GM06990 (cell line): ENCODE measurements around the gene TGFBR1.
A peak's percentile ranks its signal among the peaks of the same experiment; 100 is the strongest.

ENCODE experiments used
- DNase-seq: peaks from one replicate; pipeline ENCODE4 v3.0.0-alpha.2; 2011; ENCODE audit not compliant: insufficient read length; ENCODE audit errors: extremely low read depth
- H3K27me3 ChIP-seq: replicated peaks from 2 replicates; pipeline ENCODE4 v1.6.0; 2011; ENCODE audit warnings: low read length; ENCODE audit not compliant: control insufficient read depth, insufficient read depth
- H3K36me3 ChIP-seq: 2 replicates; pipeline ENCODE4 v1.5.1; 2011; ENCODE audit warnings: low read length; ENCODE audit not compliant: control insufficient read depth, insufficient read depth
- H3K4me3 ChIP-seq: replicated peaks from 2 replicates; pipeline ENCODE4 v1.5.1; 2011; ENCODE audit warnings: low read depth, mild to moderate bottlenecking, control low read depth, low read length
- CTCF ChIP-seq: IDR thresholded peaks from 2 replicates; pipeline ENCODE4 v1.5.1; 2011; ENCODE audit warnings: low read length, control low read depth, mild to moderate bottlenecking, inconsistent platforms; ENCODE audit not compliant: insufficient read depth, poor library complexity, severe bottlenecking

Gene TGFBR1

GRCh38 chr9:99106044-99106375, 1.1 kb downstream of the TGFBR1 start:
- no peak for TF ChIP-seq CTCF
- no peak for DNase-seq
- Histone ChIP-seq H3K4me3 (peak overlapping the region; percentile 85), H3K36me3 (no peaks in the 10 kb centered on the region), H3K27me3 (no peaks in the 10 kb centered on the region)

GRCh38 chr9:99107421-99107820, 2.5 kb downstream of the TGFBR1 start:
- H3K36me3 ChIP-seq = no peaks in the 10 kb centered on the region

GRCh38 chr9:99108131-99108530, 3.2 kb downstream of the TGFBR1 start:
- DNase-seq = no peak
- Histone ChIP-seq H3K27me3 (no peaks in the 10 kb centered on the region), H3K4me3 (no peak overlapping the region), H3K36me3 (no peaks in the 10 kb centered on the region)
- TF ChIP-seq CTCF = no peak

More at GRCh38 chr9:99107421-99107820, 2.5 kb downstream of the TGFBR1 start:
- Histone ChIP-seq H3K27me3 (no peaks in the 10 kb centered on the region), H3K4me3 (no peak overlapping the region)
- no peak for DNase-seq
- TF ChIP-seq CTCF = no peak

GRCh38 chr9:99109522-99109921, 4.6 kb downstream of the TGFBR1 start:
- no peaks in the 10 kb centered on the region for H3K27me3 ChIP-seq
- TF ChIP-seq CTCF = no peak

GRCh38 chr9:99112750-99113413, 8.0 kb downstream of the TGFBR1 start:
- H3K4me3 ChIP-seq = no peak overlapping the region
- no peak for DNase-seq
- TF ChIP-seq CTCF = no peak
- no peaks in the 10 kb centered on the region for H3K27me3 ChIP-seq
- no peaks in the 10 kb centered on the region for H3K36me3 ChIP-seq

More at GRCh38 chr9:99109522-99109921, 4.6 kb downstream of the TGFBR1 start:
- Histone ChIP-seq H3K36me3 (no peaks in the 10 kb centered on the region), H3K4me3 (no peak overlapping the region)
- DNase-seq = no peak
